SK-N-SH treated with all-trans-retinoic acid at 6 μM for 48 hours (cell line): Measurements from ENCODE around the gene SPATA33.

ENCODE experiments used
- BACH2 ChIP-seq: fragments of 250-450 bp; sonication (Bioruptor Pico); IDR thresholded peaks from 2 replicates; pipeline ENCODE4 v1.9.0; 2021; ENCODE audit warnings: mild to moderate bottlenecking, borderline replicate concordance
- CREB5 ChIP-seq: fragments of 250-450 bp; sonication (Bioruptor Pico); IDR thresholded peaks from 2 replicates; pipeline ENCODE4 v1.5.1; 2020; ENCODE audit warnings: low read depth, mild to moderate bottlenecking, moderate library complexity
- CSDC2 ChIP-seq: fragments of 250-450 bp; sonication (Bioruptor Pico); IDR thresholded peaks from 2 replicates; pipeline ENCODE4 v1.5.0; 2020; ENCODE audit warnings: mild to moderate bottlenecking, moderate library complexity
- GLIS3 ChIP-seq: fragments of 250-450 bp; sonication (Bioruptor Pico); IDR thresholded peaks from 2 replicates; pipeline ENCODE4 v1.5.0; 2020; ENCODE audit warnings: mild to moderate bottlenecking, moderate library complexity
- OSR1 ChIP-seq: fragments of 250-450 bp; sonication (Bioruptor Pico); IDR thresholded peaks from 2 replicates; pipeline ENCODE4 v1.8.0; 2022; ENCODE audit warnings: moderate library complexity, mild to moderate bottlenecking, inconsistent platforms
- PATZ1 ChIP-seq: fragments of 250-450 bp; sonication (Bioruptor Pico); IDR thresholded peaks from 2 replicates; pipeline ENCODE4 v1.8.0; 2020; ENCODE audit warnings: mild to moderate bottlenecking, moderate library complexity, borderline replicate concordance
- POU6F1 ChIP-seq: fragments of 250-450 bp; sonication (Bioruptor Pico); IDR thresholded peaks from 2 replicates; pipeline ENCODE4 v1.8.0; 2021; ENCODE audit warnings: low read depth, mild to moderate bottlenecking, moderate library complexity, borderline replicate concordance
- PPARA ChIP-seq: fragments of 250-450 bp; sonication (Bioruptor Pico); IDR thresholded peaks from 2 replicates; pipeline ENCODE4 v1.5.0; 2020; ENCODE audit warnings: mild to moderate bottlenecking, borderline replicate concordance
- RARB ChIP-seq: fragments of 250-450 bp; sonication (Bioruptor Pico); IDR thresholded peaks from 2 replicates; pipeline ENCODE4 v1.8.0; 2021; ENCODE audit warnings: mild to moderate bottlenecking, moderate library complexity
- TOX ChIP-seq: fragments of 250-450 bp; sonication (Bioruptor Pico); IDR thresholded peaks from 2 replicates; pipeline ENCODE4 v1.8.0; 2021; ENCODE audit warnings: mild to moderate bottlenecking, moderate library complexity, borderline replicate concordance
- ZFP3 ChIP-seq: fragments of 250-450 bp; sonication (Bioruptor Pico); IDR thresholded peaks from 2 replicates; pipeline ENCODE4 v1.5.0; 2020; ENCODE audit warnings: mild to moderate bottlenecking, moderate library complexity
- ZFP30 ChIP-seq: fragments of 450-650 bp; formaldehyde crosslinking; IDR thresholded peaks from 2 replicates; pipeline ENCODE4 v1.5.0; 2022; ENCODE audit warnings: mild to moderate bottlenecking, moderate library complexity

- TF ChIP-seq PPARA (CRISPR knock-in tag): no peak
- TF ChIP-seq PATZ1 (CRISPR knock-in tag): no peak
- TF ChIP-seq CREB5: no peak
- TF ChIP-seq OSR1 (CRISPR knock-in tag): no peak
- TF ChIP-seq TOX (CRISPR knock-in tag): no peak
- no peak for TF ChIP-seq GLIS3 (CRISPR knock-in tag)
- no peak for TF ChIP-seq BACH2 (CRISPR knock-in tag)
- TF ChIP-seq POU6F1: no peak
- no peak for TF ChIP-seq RARB
- no peak for TF ChIP-seq CSDC2 (CRISPR knock-in tag)
- TF ChIP-seq ZFP30 (CRISPR knock-in tag): no peak
- no peak for TF ChIP-seq ZFP3
Observed at GRCh38 chr16:89707695-89708094, 50.1 kb downstream of the SPATA33 start.
